WTC11 (cell line): ENCODE measurements around the gene ZNF276. TPM values are rescaled to one million over a fixed set of nuclear protein-coding genes. Genes with fewer than 3 reads are reported as not detected.
A peak's percentile ranks its signal among the peaks of the same experiment; 100 is the strongest.

ENCODE experiments used
- ATAC-seq: fragments of 200-7000 bp; cut with Tn5 transposase; 2 replicates; pipeline ENCODE4 v1.10.0; 2021; ENCODE audit warnings: mild to moderate bottlenecking, moderate library complexity
- CTCF ChIA-PET: fragments of 300-600 bp; sonication (Branson Sonifier 250); formaldehyde crosslinking; loops from one replicate; lab custom pipeline; 2021; ENCODE audit warnings: antibody characterized with exemption; lab: Charles Lee
- POLR2A ChIA-PET: fragments of 350-600 bp; sonication (Branson Sonifier 250); formaldehyde crosslinking; loops from one replicate; lab custom pipeline; 2021; ENCODE audit warnings: antibody characterized with exemption; lab: Charles Lee
- DNase-seq: peaks from one replicate; pipeline ENCODE4 v3.0.0; 2021; ENCODE audit warnings: low spot score
- H3K27ac Mint-ChIP-seq: 2 replicates; pipeline ENCODE4 v1.8.0; 2021; ENCODE audit warnings: mixed read lengths
- H3K27me3 Mint-ChIP-seq: 2 replicates; pipeline ENCODE4 v1.8.0; 2021; ENCODE audit warnings: low read depth, mild to moderate bottlenecking, moderate library complexity, mixed read lengths
- H3K36me3 Mint-ChIP-seq: 2 replicates; pipeline ENCODE4 v1.8.0; 2021; ENCODE audit warnings: mixed read lengths
- H3K4me1 Mint-ChIP-seq: 2 replicates; pipeline ENCODE4 v1.8.0; 2022; ENCODE audit warnings: mixed read lengths
- H3K4me3 Mint-ChIP-seq: 2 replicates; pipeline ENCODE4 v1.8.0; 2021; ENCODE audit warnings: mild to moderate bottlenecking, moderate library complexity, mixed read lengths
- H3K9me3 Mint-ChIP-seq: 2 replicates; pipeline ENCODE4 v1.8.0; 2021; ENCODE audit warnings: mixed read lengths
- FOXJ3 ChIP-seq: sonication (generic); formaldehyde crosslinking; IDR thresholded peaks from 2 replicates; pipeline ENCODE4 v1.9.0; 2021; ENCODE audit warnings: missing genetic modification reagents, mild to moderate bottlenecking, borderline replicate concordance
- FOXK1 ChIP-seq: sonication (generic); formaldehyde crosslinking; IDR thresholded peaks from 2 replicates; pipeline ENCODE4 v1.8.0; 2022; ENCODE audit warnings: mild to moderate bottlenecking, moderate library complexity, missing genetic modification reagents
- FOXP4 ChIP-seq: sonication (generic); formaldehyde crosslinking; IDR thresholded peaks from 2 replicates; pipeline ENCODE4 v1.8.0; 2022; ENCODE audit warnings: mild to moderate bottlenecking, missing genetic modification reagents
- GRHL2 ChIP-seq: fragments of 250-450 bp; sonication (Bioruptor Pico); IDR thresholded peaks from 2 replicates; pipeline ENCODE4 v1.8.0; 2022; ENCODE audit warnings: mild to moderate bottlenecking, moderate library complexity; ENCODE audit not compliant: insufficient replicate concordance, severe bottlenecking
- GTF2I ChIP-seq: fragments of 250-450 bp; sonication (Bioruptor Pico); conservative IDR thresholded peaks from 2 replicates; pipeline ENCODE4 v1.4.0; 2021; ENCODE audit warnings: mild to moderate bottlenecking
- IRF1 ChIP-seq: sonication (generic); formaldehyde crosslinking; IDR thresholded peaks from 2 replicates; pipeline ENCODE4 v1.8.0; 2023; ENCODE audit warnings: missing genetic modification reagents
- NFYB ChIP-seq: sonication (generic); formaldehyde crosslinking; conservative IDR thresholded peaks from 2 replicates; pipeline ENCODE4 v1.8.0; 2022; ENCODE audit warnings: low read depth, missing genetic modification reagents
- NR2C2 ChIP-seq: sonication (generic); formaldehyde crosslinking; IDR thresholded peaks from 2 replicates; pipeline ENCODE4 v1.8.0; 2022; ENCODE audit warnings: mild to moderate bottlenecking, missing genetic modification reagents
- SMAD3 ChIP-seq: sonication (generic); formaldehyde crosslinking; IDR thresholded peaks from 2 replicates; pipeline ENCODE4 v1.8.0; 2022; ENCODE audit warnings: missing genetic modification reagents, mild to moderate bottlenecking, borderline replicate concordance
- STAT6 ChIP-seq: sonication (generic); formaldehyde crosslinking; conservative IDR thresholded peaks from 2 replicates; pipeline ENCODE4 v1.8.1; 2023; ENCODE audit warnings: mild to moderate bottlenecking, low read depth, missing genetic modification reagents, moderate library complexity
- TCF7 ChIP-seq: sonication (generic); formaldehyde crosslinking; IDR thresholded peaks from 2 replicates; pipeline ENCODE4 v1.8.0; 2022; ENCODE audit warnings: mild to moderate bottlenecking, low read depth, missing genetic modification reagents, moderate library complexity
- TP53 ChIP-seq: sonication (generic); formaldehyde crosslinking; IDR thresholded peaks from 2 replicates; pipeline ENCODE4 v1.8.1; 2023; ENCODE audit warnings: mild to moderate bottlenecking, missing genetic modification reagents
- ZBTB21 ChIP-seq: sonication (generic); formaldehyde crosslinking; IDR thresholded peaks from 2 replicates; pipeline ENCODE4 v1.8.1; 2023; ENCODE audit warnings: mild to moderate bottlenecking, missing genetic modification reagents, borderline replicate concordance
- ZNF425 ChIP-seq: fragments of 250-450 bp; sonication (Bioruptor Pico); conservative IDR thresholded peaks from 2 replicates; pipeline ENCODE4 v1.9.0; 2021; ENCODE audit warnings: mild to moderate bottlenecking
- total RNA-seq: library from RNA; stranded (reverse); gene quantifications from 3 replicates; pipeline ENCODE4 v1.2.3, GENCODE V29; 2021
- TF ChIP-seq, protein P1 (sequence below): sonication (generic); formaldehyde crosslinking; IDR thresholded peaks from 2 replicates; pipeline ENCODE4 v1.8.1; 2023; ENCODE audit warnings: mild to moderate bottlenecking, missing genetic modification reagents, borderline replicate concordance
- TF ChIP-seq, protein P2 (sequence below): fragments of 250-450 bp; sonication (Bioruptor Pico); IDR thresholded peaks from 2 replicates; pipeline ENCODE4 v1.9.0; 2021; ENCODE audit warnings: moderate library complexity, mild to moderate bottlenecking, inconsistent platforms, borderline replicate concordance
- TF ChIP-seq, protein P3 (sequence below): fragments of 200-600 bp; IDR thresholded peaks from 2 replicates; pipeline ENCODE4 v1.8.0; 2022; ENCODE audit warnings: antibody characterized with exemption

ZNF276 gene
- total RNA-seq, 1 experiment from 2014 or later: 16.6 TPM

GRCh38 chr16:89729863-89730593 lies 8.7 kb downstream of the ZNF276 start:
- TF ChIP-seq FOXP4 (CRISPR knock-in tag) (no peak), TCF7 (no peak), FOXK1 (no peak), ZNF425 (no peak), ZBTB21 (CRISPR knock-in tag) (no peak), TP53 (CRISPR knock-in tag) (no peak), FOXJ3 (no peak), NFYB (CRISPR knock-in tag) (no peak), STAT6 (CRISPR knock-in tag) (no peak), GTF2I (CRISPR knock-in tag) (no peak), SMAD3 (CRISPR knock-in tag) (no peak), GRHL2 (no peak), IRF1 (no peak), NR2C2 (CRISPR knock-in tag) (no peak)
- TF ChIP-seq, protein P1, sequence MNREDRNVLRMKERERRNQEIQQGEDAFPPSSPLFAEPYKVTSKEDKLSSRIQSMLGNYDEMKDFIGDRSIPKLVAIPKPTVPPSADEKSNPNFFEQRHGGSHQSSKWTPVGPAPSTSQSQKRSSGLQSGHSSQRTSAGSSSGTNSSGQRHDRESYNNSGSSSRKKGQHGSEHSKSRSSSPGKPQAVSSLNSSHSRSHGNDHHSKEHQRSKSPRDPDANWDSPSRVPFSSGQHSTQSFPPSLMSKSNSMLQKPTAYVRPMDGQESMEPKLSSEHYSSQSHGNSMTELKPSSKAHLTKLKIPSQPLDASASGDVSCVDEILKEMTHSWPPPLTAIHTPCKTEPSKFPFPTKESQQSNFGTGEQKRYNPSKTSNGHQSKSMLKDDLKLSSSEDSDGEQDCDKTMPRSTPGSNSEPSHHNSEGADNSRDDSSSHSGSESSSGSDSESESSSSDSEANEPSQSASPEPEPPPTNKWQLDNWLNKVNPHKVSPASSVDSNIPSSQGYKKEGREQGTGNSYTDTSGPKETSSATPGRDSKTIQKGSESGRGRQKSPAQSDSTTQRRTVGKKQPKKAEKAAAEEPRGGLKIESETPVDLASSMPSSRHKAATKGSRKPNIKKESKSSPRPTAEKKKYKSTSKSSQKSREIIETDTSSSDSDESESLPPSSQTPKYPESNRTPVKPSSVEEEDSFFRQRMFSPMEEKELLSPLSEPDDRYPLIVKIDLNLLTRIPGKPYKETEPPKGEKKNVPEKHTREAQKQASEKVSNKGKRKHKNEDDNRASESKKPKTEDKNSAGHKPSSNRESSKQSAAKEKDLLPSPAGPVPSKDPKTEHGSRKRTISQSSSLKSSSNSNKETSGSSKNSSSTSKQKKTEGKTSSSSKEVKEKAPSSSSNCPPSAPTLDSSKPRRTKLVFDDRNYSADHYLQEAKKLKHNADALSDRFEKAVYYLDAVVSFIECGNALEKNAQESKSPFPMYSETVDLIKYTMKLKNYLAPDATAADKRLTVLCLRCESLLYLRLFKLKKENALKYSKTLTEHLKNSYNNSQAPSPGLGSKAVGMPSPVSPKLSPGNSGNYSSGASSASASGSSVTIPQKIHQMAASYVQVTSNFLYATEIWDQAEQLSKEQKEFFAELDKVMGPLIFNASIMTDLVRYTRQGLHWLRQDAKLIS: no peak
- TF ChIP-seq, protein P2, sequence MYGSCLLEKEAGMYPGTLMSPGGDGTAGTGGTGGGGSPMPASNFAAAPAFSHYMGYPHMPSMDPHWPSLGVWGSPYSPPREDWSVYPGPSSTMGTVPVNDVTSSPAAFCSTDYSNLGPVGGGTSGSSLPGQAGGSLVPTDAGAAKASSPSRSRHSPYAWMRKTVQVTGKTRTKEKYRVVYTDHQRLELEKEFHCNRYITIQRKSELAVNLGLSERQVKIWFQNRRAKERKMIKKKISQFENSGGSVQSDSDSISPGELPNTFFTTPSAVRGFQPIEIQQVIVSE (CRISPR knock-in tag): no peak
- TF ChIP-seq, protein P3, sequence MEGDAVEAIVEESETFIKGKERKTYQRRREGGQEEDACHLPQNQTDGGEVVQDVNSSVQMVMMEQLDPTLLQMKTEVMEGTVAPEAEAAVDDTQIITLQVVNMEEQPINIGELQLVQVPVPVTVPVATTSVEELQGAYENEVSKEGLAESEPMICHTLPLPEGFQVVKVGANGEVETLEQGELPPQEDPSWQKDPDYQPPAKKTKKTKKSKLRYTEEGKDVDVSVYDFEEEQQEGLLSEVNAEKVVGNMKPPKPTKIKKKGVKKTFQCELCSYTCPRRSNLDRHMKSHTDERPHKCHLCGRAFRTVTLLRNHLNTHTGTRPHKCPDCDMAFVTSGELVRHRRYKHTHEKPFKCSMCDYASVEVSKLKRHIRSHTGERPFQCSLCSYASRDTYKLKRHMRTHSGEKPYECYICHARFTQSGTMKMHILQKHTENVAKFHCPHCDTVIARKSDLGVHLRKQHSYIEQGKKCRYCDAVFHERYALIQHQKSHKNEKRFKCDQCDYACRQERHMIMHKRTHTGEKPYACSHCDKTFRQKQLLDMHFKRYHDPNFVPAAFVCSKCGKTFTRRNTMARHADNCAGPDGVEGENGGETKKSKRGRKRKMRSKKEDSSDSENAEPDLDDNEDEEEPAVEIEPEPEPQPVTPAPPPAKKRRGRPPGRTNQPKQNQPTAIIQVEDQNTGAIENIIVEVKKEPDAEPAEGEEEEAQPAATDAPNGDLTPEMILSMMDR: no peak
- H3K4me3 Mint-ChIP-seq: no peak overlapping the region
- H3K27me3 Mint-ChIP-seq: peaks cover 6% of the 10 kb centered on the region
- ATAC-seq (peak; percentile 41), DNase-seq (no peak)
- peaks cover 42% of the 10 kb centered on the region for H3K36me3 Mint-ChIP-seq
- CTCF ChIA-PET: interaction anchor here (0.5 to 1.8 kb wide), 4 partner anchors 9 to 54 kb away, joined by 3 to 10 read pairs (median 3); partner anchors contain the start of gene SPATA2L
- POLR2A ChIA-PET: interaction anchor here (0.6 kb wide), 1 partner anchor 175 kb away, joined by 4 read pairs; no protein-coding TSS in a partner anchor
- peaks cover 13% of the 10 kb centered on the region for H3K4me1 Mint-ChIP-seq
- peaks cover 5% of the 10 kb centered on the region; the same call in 1 of the 2 replicates for H3K9me3 Mint-ChIP-seq
- H3K27ac Mint-ChIP-seq: peak overlapping the region; percentile 61; the same call in 1 of the 2 replicates
